ENCODE results near the gene OLIG3. TPM values are rescaled to one million over a fixed set of nuclear protein-coding genes. Genes with fewer than 3 reads are reported as not detected.

Gene OLIG3
- total RNA-seq, 4 donors from 2014 or later = not detected

DNA sequence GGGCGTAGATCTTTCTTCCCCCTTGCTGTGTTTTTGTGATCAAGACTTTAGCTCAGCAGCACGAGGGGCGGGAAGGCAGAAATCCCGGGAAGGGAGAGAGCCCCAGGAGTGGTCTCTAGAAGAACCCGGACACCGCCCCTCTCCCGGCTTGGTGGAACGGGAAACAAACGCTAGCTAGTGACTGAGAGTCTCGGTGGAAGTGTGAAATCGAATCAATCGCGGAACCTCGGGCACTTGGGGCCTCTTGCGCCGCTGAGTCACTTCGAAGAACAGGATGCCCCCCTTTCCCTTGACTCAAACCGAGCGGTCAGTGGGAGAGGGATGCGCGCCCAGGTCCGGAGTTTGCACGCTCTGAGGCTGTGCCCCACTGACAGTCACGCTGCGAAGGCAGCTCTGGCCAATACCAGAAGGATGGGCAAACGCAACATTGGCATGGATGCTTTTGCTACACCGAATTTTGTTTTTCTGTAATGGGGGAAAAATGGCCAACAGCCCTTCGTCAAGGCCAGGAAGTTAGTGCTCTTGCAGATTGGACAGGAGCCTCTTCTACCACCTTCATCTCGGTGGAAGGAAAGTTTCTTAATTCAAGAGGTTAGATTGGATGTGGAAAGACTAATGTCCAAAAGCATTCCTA is 1.6 kb upstream of the OLIG3 start:
- TF ChIP-seq, protein P1, sequence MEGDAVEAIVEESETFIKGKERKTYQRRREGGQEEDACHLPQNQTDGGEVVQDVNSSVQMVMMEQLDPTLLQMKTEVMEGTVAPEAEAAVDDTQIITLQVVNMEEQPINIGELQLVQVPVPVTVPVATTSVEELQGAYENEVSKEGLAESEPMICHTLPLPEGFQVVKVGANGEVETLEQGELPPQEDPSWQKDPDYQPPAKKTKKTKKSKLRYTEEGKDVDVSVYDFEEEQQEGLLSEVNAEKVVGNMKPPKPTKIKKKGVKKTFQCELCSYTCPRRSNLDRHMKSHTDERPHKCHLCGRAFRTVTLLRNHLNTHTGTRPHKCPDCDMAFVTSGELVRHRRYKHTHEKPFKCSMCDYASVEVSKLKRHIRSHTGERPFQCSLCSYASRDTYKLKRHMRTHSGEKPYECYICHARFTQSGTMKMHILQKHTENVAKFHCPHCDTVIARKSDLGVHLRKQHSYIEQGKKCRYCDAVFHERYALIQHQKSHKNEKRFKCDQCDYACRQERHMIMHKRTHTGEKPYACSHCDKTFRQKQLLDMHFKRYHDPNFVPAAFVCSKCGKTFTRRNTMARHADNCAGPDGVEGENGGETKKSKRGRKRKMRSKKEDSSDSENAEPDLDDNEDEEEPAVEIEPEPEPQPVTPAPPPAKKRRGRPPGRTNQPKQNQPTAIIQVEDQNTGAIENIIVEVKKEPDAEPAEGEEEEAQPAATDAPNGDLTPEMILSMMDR (IDR thresholded peaks at IDR 0.05) = no peak
- no peak for DNase-seq (ENCODE audit: low spot score)
- no peak for ATAC-seq (ENCODE audit: low FRiP score)

DNA sequence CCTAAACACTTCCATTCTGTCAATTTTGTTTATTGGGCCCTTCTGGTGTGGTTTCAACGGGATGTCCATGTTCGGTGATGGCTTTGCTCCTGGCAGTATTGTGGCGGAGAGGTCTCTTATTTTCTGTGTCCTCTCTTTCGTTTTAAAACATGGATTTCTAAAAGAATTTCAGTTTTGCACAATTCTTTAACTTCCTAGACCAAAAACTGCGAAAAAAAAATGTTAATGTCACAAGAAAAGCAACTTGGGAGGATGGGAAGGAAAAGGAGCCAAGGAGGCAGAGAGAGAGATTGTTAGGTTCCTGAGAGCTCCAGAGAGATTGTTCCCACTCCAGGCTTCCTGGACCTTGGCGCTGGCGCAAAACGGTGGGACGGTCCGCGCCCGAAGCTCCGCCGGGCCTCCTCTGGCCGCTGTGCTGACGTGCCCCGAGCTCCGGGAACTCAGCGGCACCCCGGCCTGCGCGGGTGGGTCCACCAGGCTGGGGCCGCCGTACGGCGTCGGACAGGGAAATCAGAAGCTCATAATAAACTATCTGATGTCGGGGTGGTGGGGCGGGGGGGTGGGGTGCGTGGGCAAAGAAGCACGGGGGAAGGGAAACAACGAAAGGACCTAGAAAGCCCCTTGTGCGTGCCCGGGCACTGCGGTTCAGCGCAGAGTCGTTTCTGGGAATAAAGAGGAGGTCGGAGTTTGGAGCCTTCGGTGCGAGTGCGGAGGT is 951 bp upstream of the OLIG3 start:
- TF ChIP-seq, protein P1 (IDR thresholded peaks at IDR 0.05) = no peak
- DNase-seq (ENCODE audit: low spot score) (no peak), ATAC-seq (ENCODE audit: low FRiP score) (no peak)

DNA sequence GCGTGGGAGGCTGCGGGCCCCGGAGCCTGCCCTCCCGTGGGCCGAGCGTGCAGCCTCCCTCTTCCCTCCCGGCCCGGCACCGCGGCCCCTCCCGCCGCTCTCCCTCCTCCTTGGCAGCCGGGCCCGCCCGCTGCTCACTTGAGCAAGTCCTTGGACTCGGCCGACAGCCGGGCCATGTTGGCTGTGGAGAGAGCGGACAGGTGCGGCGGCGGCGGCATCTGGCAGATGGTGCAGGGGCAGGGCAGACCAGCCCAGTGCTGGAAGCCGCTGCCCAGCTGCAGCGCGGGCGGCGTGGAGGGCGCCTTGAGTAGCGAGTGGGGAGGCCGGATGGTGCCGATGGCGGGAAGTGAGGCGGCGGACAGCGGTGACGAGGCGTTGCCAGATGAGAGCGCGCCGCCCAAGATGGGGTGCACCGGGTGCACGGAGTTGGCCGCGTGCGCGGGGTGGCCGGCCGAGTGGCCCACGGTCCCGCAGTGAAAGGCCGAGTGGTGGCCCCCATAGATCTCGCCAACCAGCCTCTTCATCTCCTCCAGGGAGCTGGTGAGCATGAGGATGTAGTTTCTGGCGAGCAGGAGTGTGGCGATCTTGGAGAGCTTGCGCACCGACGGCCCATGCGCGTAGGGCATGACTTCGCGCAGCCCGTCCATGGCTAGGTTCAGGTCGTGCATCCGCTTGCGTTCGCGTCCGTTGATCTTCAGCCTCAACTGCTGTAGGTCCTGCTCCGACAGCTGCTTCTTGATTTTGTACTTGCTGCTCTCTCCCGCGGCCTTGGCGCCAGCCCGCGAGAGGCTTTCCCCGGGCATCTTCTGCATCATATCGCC is 766 bp downstream of the OLIG3 start:
- peak; percentile 10 for ATAC-seq (ENCODE audit: low FRiP score)
- no peak for DNase-seq (ENCODE audit: low spot score)
- TF ChIP-seq, protein P1 (IDR thresholded peaks at IDR 0.05) = no peak

DNA sequence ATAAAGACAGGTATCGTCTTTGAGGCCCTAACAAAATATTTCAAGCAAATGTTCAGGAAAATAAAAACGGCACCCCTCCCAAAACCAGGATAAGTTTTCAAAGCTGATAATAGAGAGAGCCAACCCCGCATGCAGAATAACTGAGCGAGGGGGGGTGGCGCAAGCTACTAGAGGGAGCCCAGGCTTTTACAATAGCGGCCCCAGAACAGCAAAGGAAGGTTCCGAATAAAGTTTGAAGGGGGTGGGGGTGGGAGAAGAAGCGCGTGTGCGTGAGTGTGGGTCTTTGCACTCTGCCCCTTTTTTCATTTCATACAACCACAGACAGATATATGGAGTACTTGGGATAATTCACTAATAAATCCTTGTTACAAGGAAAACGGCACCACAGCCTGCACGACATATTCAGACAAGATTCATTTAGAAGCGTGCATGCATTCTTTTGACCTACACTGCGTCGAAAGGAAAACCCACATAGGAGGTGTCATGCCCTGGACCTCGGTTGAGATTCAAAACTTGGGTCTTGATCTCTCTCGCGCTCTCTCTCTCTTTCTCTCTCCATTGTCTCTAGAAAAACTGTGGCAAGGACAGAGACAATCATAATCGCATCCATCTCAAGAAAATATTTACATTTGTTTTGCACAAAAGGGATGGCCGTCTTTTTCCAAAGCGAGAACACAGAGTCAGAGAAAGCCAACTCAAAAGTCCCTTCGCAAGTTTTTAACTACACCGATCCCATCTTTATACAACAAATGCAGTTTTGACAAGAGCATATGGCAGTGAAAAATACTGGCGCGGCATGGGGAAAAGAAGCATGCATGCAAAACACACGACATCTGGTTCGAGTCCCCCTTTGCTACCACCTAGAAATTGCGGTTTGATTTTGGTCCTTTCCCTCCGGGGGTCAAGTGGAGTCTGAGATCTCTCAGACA is 1.6 kb downstream of the OLIG3 start:
- no peak for ATAC-seq (ENCODE audit: low FRiP score)
- DNase-seq (ENCODE audit: low spot score) = no peak
- TF ChIP-seq, protein P1 (IDR thresholded peaks at IDR 0.05) = no peak

DNA sequence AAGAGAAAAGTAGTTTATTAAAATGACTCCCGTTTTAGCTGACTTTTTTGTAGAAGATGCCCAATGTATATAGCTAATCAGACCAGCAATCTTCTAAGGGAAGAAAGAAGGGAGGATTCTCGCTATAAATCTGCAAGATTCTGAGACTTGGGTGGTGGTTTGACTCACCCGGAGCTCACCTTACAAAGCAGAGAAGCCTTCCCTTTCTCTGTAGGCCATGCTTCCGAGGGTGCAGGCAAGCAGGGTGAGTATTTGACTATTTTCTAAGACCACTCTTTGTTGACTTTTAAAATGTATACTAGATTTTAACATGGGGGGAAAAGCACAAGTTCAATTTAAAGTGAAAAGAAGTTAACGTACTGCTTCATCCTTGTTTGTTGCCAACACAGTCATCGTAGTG is 2.7 kb downstream of the OLIG3 start:
- no peak for ATAC-seq (ENCODE audit: low FRiP score)
- DNase-seq (ENCODE audit: low spot score) = no peak
- TF ChIP-seq, protein P1 (IDR thresholded peaks at IDR 0.05) = no peak

DNA sequence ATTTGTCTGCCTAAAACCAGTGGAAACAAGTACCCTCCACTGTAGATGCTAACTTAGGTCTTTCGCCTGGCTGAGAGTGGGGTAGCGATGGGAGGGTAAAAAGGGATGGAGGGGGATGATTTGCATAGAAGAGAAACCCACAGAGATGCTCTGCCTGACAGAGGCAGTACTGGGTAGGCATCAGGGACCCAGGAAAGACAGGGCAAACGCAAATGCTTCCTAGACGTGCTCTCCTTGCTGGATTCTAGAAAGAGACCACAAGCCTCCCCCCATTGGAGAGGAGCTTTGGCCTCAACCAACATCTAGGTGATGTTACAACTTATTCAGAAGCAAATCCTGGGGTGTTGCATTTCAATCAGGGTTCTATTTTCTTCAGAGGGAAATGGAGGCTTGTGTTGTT is 3.2 kb downstream of the OLIG3 start:
- DNase-seq (ENCODE audit: low spot score) = no peak
- ATAC-seq (ENCODE audit: low FRiP score) = no peak
- TF ChIP-seq, protein P1 (IDR thresholded peaks at IDR 0.05) = no peak
